ENCODE data around the gene PLEKHA7. TPM values are rescaled to one million over a fixed set of nuclear protein-coding genes. Genes with fewer than 3 reads are reported as not detected.

PLEKHA7 gene
- total RNA-seq, 1 donor from 2014 or later: 45.9 TPM

GRCh38 chr11:16799221-16799620 is 215.0 kb downstream of the PLEKHA7 start:
- intact Hi-C loops (cut with DNase I): no loop called here
- H3K36me3 ChIP-seq: no peaks in the 10 kb centered on the region

GRCh38 chr11:16797776-16798175 is 216.4 kb downstream of the PLEKHA7 start:
- intact Hi-C loops (cut with DNase I): no loop called here
- no peaks in the 10 kb centered on the region for H3K36me3 ChIP-seq
- no peak overlapping the region for H3K4me3 ChIP-seq
- no peaks in the 10 kb centered on the region for H3K4me1 ChIP-seq
- no peaks in the 10 kb centered on the region for H3K27me3 ChIP-seq
- DNase-seq (ENCODE audit: extremely low spot score in 2 of 2): no peak
- no peaks in the 10 kb centered on the region for H3K9me3 ChIP-seq
- TF ChIP-seq POLR2A (IDR thresholded peaks at IDR 0.05) (no peak), POLR2AphosphoS5 (IDR thresholded peaks at IDR 0.05; ENCODE audit: insufficient read depth in 1 of 2, low read depth in 1 of 2) (no peak), CTCF (IDR thresholded peaks at IDR 0.05) (no peak)
- no peak overlapping the region for H3K27ac ChIP-seq

More at GRCh38 chr11:16799221-16799620, 215.0 kb downstream of the PLEKHA7 start:
- TF ChIP-seq POLR2AphosphoS5 (IDR thresholded peaks at IDR 0.05; ENCODE audit: insufficient read depth in 1 of 2, low read depth in 1 of 2): no peak
- H3K4me1 ChIP-seq: no peaks in the 10 kb centered on the region
- no peak overlapping the region for H3K27ac ChIP-seq
- no peaks in the 10 kb centered on the region for H3K27me3 ChIP-seq
- no peak overlapping the region for H3K4me3 ChIP-seq
- DNase-seq (ENCODE audit: extremely low spot score in 2 of 2): no peak
- no peaks in the 10 kb centered on the region for H3K9me3 ChIP-seq

- no peak for DNase-seq (ENCODE audit: extremely low spot score in 2 of 2)
- Histone ChIP-seq H3K36me3 (no peaks in the 10 kb centered on the region), H3K9me3 (no peaks in the 10 kb centered on the region), H3K4me1 (peaks cover 7% of the 10 kb centered on the region), H3K4me3 (no peak overlapping the region), H3K27me3 (no peaks in the 10 kb centered on the region), H3K27ac (no peak overlapping the region)
- TF ChIP-seq POLR2A (IDR thresholded peaks at IDR 0.05): no peak
- no peak for TF ChIP-seq CTCF (IDR thresholded peaks at IDR 0.05)
- TF ChIP-seq POLR2AphosphoS5 (IDR thresholded peaks at IDR 0.05; ENCODE audit: insufficient read depth in 1 of 2, low read depth in 1 of 2): no peak
- intact Hi-C loops (cut with DNase I): no loop called here
Measured at GRCh38 chr11:16796311-16796710, 217.9 kb downstream of the PLEKHA7 start.

GRCh38 chr11:16795146-16795545 is 219.1 kb downstream of the PLEKHA7 start:
- intact Hi-C loops (cut with DNase I): no loop called here
- H3K9me3 ChIP-seq: no peaks in the 10 kb centered on the region
- no peak overlapping the region for H3K27ac ChIP-seq
- no peak for DNase-seq (ENCODE audit: extremely low spot score in 2 of 2)
- H3K4me3 ChIP-seq: no peak overlapping the region
- TF ChIP-seq POLR2A (IDR thresholded peaks at IDR 0.05) (no peak), POLR2AphosphoS5 (IDR thresholded peaks at IDR 0.05; ENCODE audit: insufficient read depth in 1 of 2, low read depth in 1 of 2) (no peak), CTCF (IDR thresholded peaks at IDR 0.05) (no peak)
- H3K4me1 ChIP-seq: peaks cover 9% of the 10 kb centered on the region
- H3K27me3 ChIP-seq: no peaks in the 10 kb centered on the region
- no peaks in the 10 kb centered on the region for H3K36me3 ChIP-seq

- intact Hi-C loops (cut with DNase I): no loop called here
- no peak for DNase-seq (ENCODE audit: extremely low spot score in 2 of 2)
- Histone ChIP-seq H3K9me3 (no peaks in the 10 kb centered on the region), H3K27ac (no peak overlapping the region), H3K36me3 (no peaks in the 10 kb centered on the region), H3K4me3 (no peak overlapping the region), H3K4me1 (peaks cover 14% of the 10 kb centered on the region), H3K27me3 (no peaks in the 10 kb centered on the region)
- TF ChIP-seq POLR2A (IDR thresholded peaks at IDR 0.05): no peak
- TF ChIP-seq POLR2AphosphoS5 (IDR thresholded peaks at IDR 0.05; ENCODE audit: insufficient read depth in 1 of 2, low read depth in 1 of 2): no peak
- no peak for TF ChIP-seq CTCF (IDR thresholded peaks at IDR 0.05)
Measured at GRCh38 chr11:16794047-16794818, 220.0 kb downstream of the PLEKHA7 start.

All from vagina (tissue), 2 donors.